KOPT-K1 (cell line): Measurements from ENCODE around the gene KRT6C.
"Not testable (repeated sequence)": the region's sequence is repeated elsewhere in the genome, so short reads cannot be mapped to it uniquely, and the experiment has no call there.

Experiments
- H3K27ac ChIP-seq: fragments of 200-600 bp; sonication (generic); 2 replicates; pipeline ENCODE4 v1.5.1; 2016; ENCODE audit warnings: antibody characterized with exemption, mild to moderate bottlenecking, low read depth, low read length; ENCODE audit not compliant: poor library complexity, severe bottlenecking
- H3K36me3 ChIP-seq: fragments of 200-600 bp; sonication (generic); 2 replicates; pipeline ENCODE4 v1.5.1; 2017; ENCODE audit warnings: antibody characterized with exemption, mild to moderate bottlenecking, low read length, moderate library complexity; ENCODE audit not compliant: insufficient read depth
- H3K9me3 ChIP-seq: fragments of 200-600 bp; sonication (generic); 2 replicates; pipeline ENCODE4 v1.5.1; 2017; ENCODE audit warnings: antibody characterized with exemption, low read length, mild to moderate bottlenecking; ENCODE audit not compliant: insufficient read depth, poor library complexity, severe bottlenecking

KRT6C gene

DNA sequence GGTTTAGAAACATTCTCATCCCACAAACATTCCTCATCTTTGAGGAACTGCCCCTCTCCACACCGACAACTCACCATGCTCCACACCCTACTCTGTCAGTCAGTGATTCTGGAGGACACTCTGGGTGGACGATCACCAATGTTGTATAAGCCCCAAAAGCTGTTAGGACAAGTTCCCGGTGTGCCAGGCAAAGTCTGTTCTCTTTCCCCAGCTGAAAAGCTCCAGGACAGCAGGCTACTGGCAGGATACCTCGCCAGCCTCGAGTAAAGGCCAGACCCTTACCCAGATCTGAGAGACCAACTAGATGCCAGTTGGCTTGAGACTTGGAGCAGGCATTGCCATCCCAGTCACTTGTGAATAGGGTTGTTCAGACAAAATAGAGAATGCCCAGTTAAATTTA is 34.6 kb upstream of the KRT6C start:
- H3K27ac ChIP-seq: no peak overlapping the region
- H3K36me3 ChIP-seq: no peaks in the 10 kb centered on the region
- peaks cover 19% of the 10 kb centered on the region for H3K9me3 ChIP-seq

GRCh38 chr12:52506858-52507715 is 33.5 kb upstream of the KRT6C start:
- H3K36me3 ChIP-seq: no peaks in the 10 kb centered on the region
- H3K9me3 ChIP-seq: peaks cover 26% of the 10 kb centered on the region
- no peak overlapping the region for H3K27ac ChIP-seq

- H3K9me3 ChIP-seq: peaks cover 11% of the 10 kb centered on the region
- H3K36me3 ChIP-seq: no peaks in the 10 kb centered on the region
- H3K27ac ChIP-seq: no peak overlapping the region
These were observed 29.3 kb upstream of the KRT6C start for GRCh38 chr12:52502877-52503276.

DNA sequence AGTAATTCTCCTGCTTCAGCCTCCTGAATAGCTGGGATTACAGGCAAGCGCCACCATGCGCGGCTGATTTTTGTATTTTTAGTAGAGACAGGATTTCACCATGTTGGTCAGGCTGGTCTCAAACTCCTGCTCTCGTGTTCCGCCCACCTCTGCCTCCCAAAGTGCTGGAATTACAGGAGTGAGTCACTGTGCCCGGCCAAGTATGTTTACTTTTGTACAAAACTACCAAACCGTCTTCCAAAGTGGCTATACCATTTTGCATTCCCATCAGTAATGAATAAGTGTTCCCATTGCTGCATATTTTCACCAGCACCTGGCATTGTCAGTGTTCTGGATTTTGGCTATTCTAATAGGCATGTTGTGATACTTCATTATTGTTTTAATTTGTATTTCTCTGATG is 27.9 kb upstream of the KRT6C start:
- H3K36me3 ChIP-seq: no peaks in the 10 kb centered on the region
- H3K9me3 ChIP-seq: peaks cover 11% of the 10 kb centered on the region
- H3K27ac ChIP-seq: no peak overlapping the region

GRCh38 chr12:52500574-52500973 is 27.0 kb upstream of the KRT6C start:
- H3K36me3 ChIP-seq, H3K27ac ChIP-seq: not testable (repeated sequence)

GRCh38 chr12:52499806-52500560 is 26.4 kb upstream of the KRT6C start:
- H3K36me3 ChIP-seq: no peaks in the 10 kb centered on the region
- H3K27ac ChIP-seq: no peak overlapping the region
- peaks cover 7% of the 10 kb centered on the region for H3K9me3 ChIP-seq

More at GRCh38 chr12:52500574-52500973, 27.0 kb upstream of the KRT6C start:
- not testable (repeated sequence) for H3K9me3 ChIP-seq

DNA sequence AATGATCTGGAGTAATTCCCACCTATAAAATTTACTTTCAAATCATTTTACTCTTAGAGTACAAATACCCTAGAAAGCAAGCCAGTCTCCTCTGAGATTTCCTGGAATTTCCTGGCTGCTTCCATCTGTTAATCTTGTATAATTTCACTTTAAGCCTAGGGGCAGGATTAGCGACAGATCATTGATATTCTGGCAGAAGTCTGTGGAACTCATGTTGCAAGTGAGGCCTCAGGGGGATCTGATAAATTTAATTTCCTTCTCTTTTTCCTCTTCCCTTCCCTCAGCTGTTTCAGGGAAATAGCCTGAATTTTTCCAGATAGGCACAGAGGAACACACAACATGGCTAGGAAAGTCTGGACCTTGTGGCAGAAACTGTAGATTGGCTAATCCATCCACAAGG is 25.3 kb upstream of the KRT6C start:
- H3K36me3 ChIP-seq: no peaks in the 10 kb centered on the region
- peaks cover 7% of the 10 kb centered on the region for H3K9me3 ChIP-seq
- H3K27ac ChIP-seq: no peak overlapping the region

DNA sequence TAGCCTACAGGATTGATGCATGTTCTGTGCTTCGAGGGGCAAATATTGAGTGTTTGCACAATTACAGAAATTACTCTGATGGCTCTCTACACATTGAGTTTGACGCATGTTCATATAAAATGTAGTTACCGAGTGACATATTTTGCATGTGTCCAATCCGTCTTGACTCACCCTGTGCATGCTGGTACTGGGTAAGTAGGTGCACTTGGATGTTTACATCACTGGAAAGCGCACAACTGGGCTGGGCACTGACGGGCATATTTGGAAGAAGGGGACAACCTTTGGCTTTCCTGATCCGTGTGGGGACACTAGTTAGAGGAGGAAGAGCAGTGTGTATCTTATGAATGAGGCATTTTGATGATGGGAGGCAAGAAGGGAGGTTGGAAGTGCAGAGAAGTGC is 24.4 kb upstream of the KRT6C start:
- H3K27ac ChIP-seq: no peak overlapping the region
- H3K9me3 ChIP-seq: peaks cover 4% of the 10 kb centered on the region
- no peaks in the 10 kb centered on the region for H3K36me3 ChIP-seq

DNA sequence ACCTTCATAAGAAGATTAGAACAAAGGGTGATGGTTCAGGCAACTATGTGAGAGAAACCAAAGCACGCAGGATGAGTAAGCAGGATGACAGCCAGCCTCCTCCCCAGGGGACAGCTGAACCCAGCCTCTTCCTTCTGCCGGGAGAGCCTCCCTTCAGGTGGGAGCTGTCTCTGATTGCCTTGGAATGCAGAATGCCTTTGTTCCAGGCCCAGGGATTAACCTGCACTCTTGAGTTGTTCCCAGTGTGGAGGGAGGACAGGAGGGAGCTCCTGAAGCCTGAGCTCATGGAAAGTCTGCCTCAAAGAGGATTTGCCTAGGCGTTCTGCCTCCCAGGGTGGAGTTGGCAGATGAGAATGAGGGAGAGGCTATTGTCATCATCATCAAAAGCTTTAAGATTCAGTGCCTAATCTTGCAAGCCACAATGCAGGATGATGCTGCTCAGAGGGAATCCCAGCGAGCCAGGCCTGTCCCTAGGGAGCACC is 23.0 kb upstream of the KRT6C start:
- Histone ChIP-seq H3K27ac (no peak overlapping the region), H3K9me3 (no peaks in the 10 kb centered on the region), H3K36me3 (no peaks in the 10 kb centered on the region)

GRCh38 chr12:52496054-52496453 is 22.4 kb upstream of the KRT6C start:
- H3K36me3 ChIP-seq: no peaks in the 10 kb centered on the region
- no peaks in the 10 kb centered on the region for H3K9me3 ChIP-seq
- no peak overlapping the region for H3K27ac ChIP-seq

DNA sequence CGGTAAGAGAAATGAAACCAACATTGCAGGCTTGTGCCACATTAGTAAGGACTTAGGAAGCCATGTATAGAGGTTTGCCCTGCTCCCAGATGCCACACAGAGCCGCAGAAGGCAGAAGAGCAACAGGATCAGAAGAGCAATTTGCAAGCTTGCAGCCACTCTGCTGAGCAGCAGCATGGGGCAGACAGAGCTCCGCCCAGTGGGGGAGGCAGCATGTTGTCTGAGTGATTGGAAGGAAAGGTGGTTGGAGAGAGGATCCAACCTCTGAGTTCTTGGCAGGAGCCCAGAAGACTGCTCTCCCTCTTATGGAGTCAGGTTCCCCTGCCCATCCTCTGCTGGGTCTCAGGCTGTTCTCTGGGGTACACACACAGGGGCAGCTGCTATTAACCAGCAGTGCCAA is 21.8 kb upstream of the KRT6C start:
- Histone ChIP-seq H3K27ac (no peak overlapping the region), H3K9me3 (no peaks in the 10 kb centered on the region), H3K36me3 (no peaks in the 10 kb centered on the region)

DNA sequence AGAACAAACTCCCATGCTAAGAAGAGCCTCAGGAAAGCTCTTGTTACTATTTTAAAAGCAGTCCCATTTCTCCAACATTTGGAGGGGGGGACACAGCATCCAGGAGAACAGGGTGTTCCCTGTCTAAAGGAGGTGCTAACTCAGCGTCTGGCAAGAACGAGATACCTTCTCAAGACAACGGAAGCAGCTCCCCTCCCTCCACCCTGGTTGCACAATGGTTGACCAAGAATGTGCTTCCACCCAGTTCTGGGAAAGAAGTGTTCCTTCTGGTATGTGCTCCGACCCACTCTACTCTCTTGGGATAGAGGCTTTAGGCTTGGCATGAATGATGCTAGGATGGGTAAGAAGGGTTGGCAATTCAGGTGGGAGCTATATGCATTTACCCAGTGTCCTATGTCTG is 20.9 kb upstream of the KRT6C start:
- Histone ChIP-seq H3K9me3 (no peaks in the 10 kb centered on the region), H3K36me3 (no peaks in the 10 kb centered on the region), H3K27ac (no peak overlapping the region)

DNA sequence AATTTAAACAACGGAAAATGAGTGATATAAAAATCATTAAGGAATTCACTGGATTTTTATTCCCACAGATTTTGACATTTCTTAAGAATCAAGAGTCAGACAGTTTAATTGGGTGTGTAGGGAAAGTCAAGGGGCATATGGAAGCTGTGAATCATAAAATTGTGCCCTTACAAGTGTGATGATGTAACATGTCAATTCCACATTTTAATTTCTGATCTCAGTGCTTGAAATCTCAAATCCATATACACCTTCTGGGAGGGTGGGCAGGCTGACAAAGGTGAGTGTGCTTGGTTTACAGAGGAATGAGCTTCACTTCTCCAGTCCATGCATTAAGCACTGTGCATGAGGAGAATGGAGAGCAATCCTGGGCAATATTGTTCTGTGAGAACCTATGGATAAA is 20.5 kb upstream of the KRT6C start:
- Histone ChIP-seq H3K27ac (no peak overlapping the region), H3K36me3 (no peaks in the 10 kb centered on the region), H3K9me3 (no peaks in the 10 kb centered on the region)

GRCh38 chr12:52493172-52493571 is 19.6 kb upstream of the KRT6C start, which contains the start of gene KRT6A:
KRT6A (minus strand) TSS chr12:52493257; CDS start chr12:52493188, 69 bp downstream.
- no peak within 1 kb of the TSS for H3K27ac ChIP-seq
- H3K36me3 ChIP-seq: no peaks in the 10 kb centered on the region
- no peaks in the 10 kb centered on the region for H3K9me3 ChIP-seq

GRCh38 chr12:52492405-52492804 is 18.8 kb upstream of the KRT6C start:
- H3K9me3 ChIP-seq: not testable (repeated sequence)

More at GRCh38 chr12:52492405-52492804, 18.8 kb upstream of the KRT6C start:
- H3K36me3 ChIP-seq, H3K27ac ChIP-seq: not testable (repeated sequence)
